ENCODE data around the gene TAMALIN. TPM values are rescaled to one million over a fixed set of nuclear protein-coding genes. Genes with fewer than 3 reads are reported as not detected.

TAMALIN gene
- total RNA-seq = not detected in 2 replicates

DNA sequence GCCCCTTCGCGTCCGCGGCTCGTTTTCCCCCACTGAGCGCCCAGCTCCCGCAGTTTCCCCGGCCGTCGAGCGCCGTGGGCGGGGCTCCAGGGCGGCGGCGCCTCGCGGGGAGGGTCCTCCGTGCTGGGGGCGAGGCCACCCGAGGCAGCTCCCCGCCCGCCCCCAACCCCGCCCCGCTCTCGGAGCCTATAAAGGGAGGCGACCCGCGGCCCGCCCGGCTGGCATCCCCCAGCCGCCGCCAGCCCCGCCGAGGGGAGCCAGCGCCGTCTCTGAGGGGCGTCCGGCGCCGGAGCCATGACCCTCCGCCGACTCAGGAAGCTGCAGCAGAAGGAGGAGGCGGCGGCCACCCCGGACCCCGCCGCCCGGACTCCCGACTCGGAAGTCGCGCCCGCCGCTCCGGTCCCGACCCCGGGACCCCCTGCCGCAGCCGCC lies at the start of gene TAMALIN:
Gene TAMALIN, plus strand, starts transcription at position 221 of the 432 bp plus-strand sequence. Its CDS starts 74 bp downstream, at position 295.

DNA sequence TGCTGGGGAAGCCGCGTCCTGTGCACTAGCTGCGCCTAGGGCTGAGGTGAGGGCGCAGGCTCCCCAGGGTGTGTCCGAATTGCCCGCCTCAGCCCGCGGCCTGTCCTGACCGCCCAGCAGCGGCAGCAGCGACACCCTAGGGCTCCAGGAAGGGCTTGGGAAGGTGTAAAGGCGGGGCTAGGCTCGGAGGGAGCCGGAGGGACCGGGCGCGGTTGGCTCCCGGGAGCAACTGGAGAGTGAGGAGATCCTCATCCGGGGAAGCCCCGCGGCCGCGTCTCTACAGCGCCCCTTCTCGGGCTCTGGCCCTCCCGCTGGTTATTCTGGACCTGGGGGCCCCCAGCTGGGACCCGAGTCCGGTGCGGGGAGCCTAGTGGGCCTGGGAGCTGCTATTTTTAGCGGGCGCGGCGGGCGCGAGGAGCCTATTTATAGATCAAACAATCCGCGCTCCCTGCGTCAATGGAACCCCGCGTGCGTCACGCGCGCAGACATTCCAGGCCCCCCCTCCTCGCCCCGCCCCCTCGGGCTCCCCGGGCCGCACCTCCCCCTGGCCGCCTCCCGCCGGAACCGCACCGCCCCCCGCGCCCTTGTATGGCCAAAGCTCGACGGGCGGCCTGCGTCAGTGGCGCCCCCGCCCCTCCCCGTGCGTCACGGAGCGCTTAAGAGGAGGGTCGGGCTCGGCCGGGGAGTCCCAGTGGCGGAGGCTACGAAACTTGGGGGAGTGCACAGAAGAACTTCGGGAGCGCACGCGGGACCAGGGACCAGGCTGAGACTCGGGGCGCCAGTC lies 44.2 kb downstream of the TAMALIN start, which contains the start of gene NR4A1:
Gene NR4A1, plus strand, starts transcription at position 685 of the 784 bp plus-strand sequence. CDS start 2,887 bp downstream, outside the sequence.

Small RNA genes within 50 kb of the gene (small RNA-seq; reads per million reads assigned to genes)
- gene RNU6-574P = 0.17 reads per million

Other genes with a start within 250 kb of the TAMALIN start
- not detected in 2 replicates for gene FIGNL2, start 158.2 kb upstream of the TAMALIN start, total RNA-seq
- gene ANKRD33, start 118.8 kb upstream of the TAMALIN start, total RNA-seq = not detected in 2 replicates
- gene ACVRL1, start 99.4 kb upstream of the TAMALIN start, total RNA-seq = 1.2 TPM in 1 of 2 replicates, not detected in the other
- gene ACVR1B, start 55.2 kb upstream of the TAMALIN start, total RNA-seq = 6.0 and 7.1 TPM in 2 replicates
- 1.6 and 2.4 TPM in 2 replicates for gene NR4A1, start 44.5 kb downstream of the TAMALIN start, total RNA-seq
- gene ATG101, start 63.0 kb downstream of the TAMALIN start, total RNA-seq = 42.0 and 61.1 TPM in 2 replicates
- 0.39 TPM in 1 of 2 replicates, not detected in the other for gene SMIM41, start 72.8 kb downstream of the TAMALIN start, total RNA-seq
- 0.22 TPM in 1 of 2 replicates, not detected in the other for gene KRT80, start 185.1 kb downstream of the TAMALIN start, total RNA-seq
- gene KRT7, start 226.3 kb downstream of the TAMALIN start, total RNA-seq = 636 and 2,495 TPM in 2 replicates